HEK293 (cell line): ENCODE measurements around the gene NANS.

Experiments used
- CTCF ChIA-PET: fragments of 350-600 bp; formaldehyde crosslinking; extraction: SDS; loops from one replicate; lab custom pipeline; 2021; ENCODE audit warnings: antibody characterized with exemption; lab: Yijun Ruan, JAX
- POLR2A ChIA-PET: fragments of 300-600 bp; formaldehyde crosslinking; extraction: SDS; loops from one replicate; lab custom pipeline; 2020; ENCODE audit warnings: antibody characterized with exemption, inconsistent platforms; lab: Yijun Ruan, JAX
- H3K27ac ChIP-seq: fragments of 200-500 bp; sonication (Bioruptor generic); 2 replicates; pipeline ENCODE4 v1.5.1; 2014; ENCODE audit warnings: low read depth, low read length, control low read depth, inconsistent platforms; ENCODE audit errors: extremely low read depth
- H3K36me3 ChIP-seq, 2 experiments: fragments of 200-500 bp in 1 of 2; sonication (Bioruptor generic) in 1 of 2; 1 replicate in 1 of 2; 2 replicates in 1 of 2; pipeline ENCODE4 v1.5.1; 2014 to 2017; ENCODE audit warnings: inconsistent platforms in 2 of 2, low read length in 2 of 2; ENCODE audit not compliant: control insufficient read depth in 2 of 2, insufficient read depth in 1 of 2
- H3K4me1 ChIP-seq: fragments of 200-500 bp; sonication (Bioruptor generic); 2 replicates; pipeline ENCODE4 v1.5.1; 2014; ENCODE audit warnings: mild to moderate bottlenecking, low read length, inconsistent platforms; ENCODE audit not compliant: control insufficient read depth, insufficient read depth
- H3K4me3 ChIP-seq: 2 replicates; pipeline ENCODE4 v1.5.1; 2011; ENCODE audit warnings: low read depth, mild to moderate bottlenecking, control low read depth, low read length, moderate library complexity
- H3K9me3 ChIP-seq: fragments of 200-500 bp; sonication (Bioruptor generic); 2 replicates; pipeline ENCODE4 v1.5.1; 2014; ENCODE audit warnings: low read depth, low read length, inconsistent platforms; ENCODE audit not compliant: control insufficient read depth, insufficient read depth
- AEBP2 ChIP-seq: fragments of 450-650 bp; formaldehyde crosslinking; IDR thresholded peaks from 2 replicates; pipeline ENCODE4 v1.5.1; 2016; ENCODE audit warnings: missing biosample characterization, missing genetic modification characterization, borderline replicate concordance
- GLIS1 ChIP-seq: fragments of 450-650 bp; formaldehyde crosslinking; IDR thresholded peaks from 2 replicates; pipeline ENCODE4 v1.5.1; 2016; ENCODE audit warnings: missing biosample characterization, missing genetic modification characterization
- MEIS1 ChIP-seq: sonication (generic); formaldehyde crosslinking; IDR thresholded peaks from 2 replicates; pipeline ENCODE4 v1.8.1; 2022; ENCODE audit warnings: missing genetic modification reagents, mild to moderate bottlenecking, borderline replicate concordance
- PRDM6 ChIP-seq: fragments of 450-650 bp; formaldehyde crosslinking; IDR thresholded peaks from 2 replicates; pipeline ENCODE4 v1.5.1; 2017; ENCODE audit warnings: missing biosample characterization, missing genetic modification characterization
- TRIM28 ChIP-seq: IDR thresholded peaks from 2 replicates; pipeline ENCODE4 v1.6.1; 2011; ENCODE audit warnings: low read length, control low read depth, borderline replicate concordance
- ZBTB17 ChIP-seq: fragments of 450-650 bp; formaldehyde crosslinking; IDR thresholded peaks from 2 replicates; pipeline ENCODE4 v1.5.1; 2016; ENCODE audit warnings: missing biosample characterization, missing genetic modification characterization
- ZNF16 ChIP-seq: fragments of 450-650 bp; formaldehyde crosslinking; IDR thresholded peaks from 2 replicates; pipeline ENCODE4 v1.5.1; 2016; ENCODE audit warnings: low read depth, missing biosample characterization, missing genetic modification characterization
- ZNF202 ChIP-seq: fragments of 450-650 bp; formaldehyde crosslinking; IDR thresholded peaks from 2 replicates; pipeline ENCODE4 v1.5.1; 2016; ENCODE audit warnings: missing biosample characterization, missing genetic modification characterization, borderline replicate concordance
- ZNF211 ChIP-seq: fragments of 450-650 bp; formaldehyde crosslinking; IDR thresholded peaks from 2 replicates; pipeline ENCODE4 v1.5.1; 2016; ENCODE audit warnings: low read depth, missing biosample characterization, missing genetic modification characterization
- ZNF248 ChIP-seq: fragments of 450-650 bp; formaldehyde crosslinking; IDR thresholded peaks from 2 replicates; pipeline ENCODE4 v1.5.1; 2017; ENCODE audit warnings: missing biosample characterization, missing genetic modification characterization
- ZNF292 ChIP-seq: fragments of 450-650 bp; formaldehyde crosslinking; IDR thresholded peaks from 2 replicates; pipeline ENCODE4 v1.5.1; 2016; ENCODE audit warnings: low read depth, missing biosample characterization, missing genetic modification characterization, borderline replicate concordance
- ZNF311 ChIP-seq: fragments of 450-650 bp; formaldehyde crosslinking; IDR thresholded peaks from 2 replicates; pipeline ENCODE4 v1.5.1; 2017; ENCODE audit warnings: missing biosample characterization, missing genetic modification characterization, borderline replicate concordance
- ZNF324 ChIP-seq: fragments of 450-650 bp; formaldehyde crosslinking; IDR thresholded peaks from 2 replicates; pipeline ENCODE4 v1.5.1; 2016; ENCODE audit warnings: missing biosample characterization, missing genetic modification characterization
- ZNF394 ChIP-seq: fragments of 450-650 bp; formaldehyde crosslinking; IDR thresholded peaks from 2 replicates; pipeline ENCODE4 v1.5.1; 2016; ENCODE audit warnings: missing biosample characterization, missing genetic modification characterization, mild to moderate bottlenecking, moderate library complexity, borderline replicate concordance
- ZNF416 ChIP-seq: fragments of 450-650 bp; formaldehyde crosslinking; IDR thresholded peaks from 2 replicates; pipeline ENCODE4 v1.5.1; 2016; ENCODE audit warnings: missing biosample characterization, missing genetic modification characterization
- ZNF433 ChIP-seq: fragments of 450-650 bp; formaldehyde crosslinking; IDR thresholded peaks from 2 replicates; pipeline ENCODE4 v1.5.1; 2016; ENCODE audit warnings: missing biosample characterization, missing genetic modification characterization, low read depth
- ZNF449 ChIP-seq: fragments of 450-650 bp; formaldehyde crosslinking; IDR thresholded peaks from 2 replicates; pipeline ENCODE4 v1.5.1; 2017; ENCODE audit warnings: missing biosample characterization, mild to moderate bottlenecking, missing genetic modification characterization, moderate library complexity
- ZNF473 ChIP-seq: fragments of 450-650 bp; formaldehyde crosslinking; IDR thresholded peaks from 2 replicates; pipeline ENCODE4 v1.5.1; 2017; ENCODE audit warnings: missing biosample characterization, missing genetic modification characterization
- ZNF501 ChIP-seq: fragments of 450-650 bp; formaldehyde crosslinking; IDR thresholded peaks from 2 replicates; pipeline ENCODE4 v1.5.1; 2016; ENCODE audit warnings: missing biosample characterization, missing genetic modification characterization
- ZNF530 ChIP-seq: fragments of 450-650 bp; formaldehyde crosslinking; IDR thresholded peaks from 2 replicates; pipeline ENCODE4 v1.5.1; 2016; ENCODE audit warnings: low read depth, missing biosample characterization, missing genetic modification characterization
- ZNF626 ChIP-seq: fragments of 450-650 bp; sonication (Bioruptor Pico); formaldehyde crosslinking; IDR thresholded peaks from 2 replicates; pipeline ENCODE4 v1.5.1; 2018; ENCODE audit warnings: missing biosample characterization, missing genetic modification characterization, inconsistent platforms
- ZNF629 ChIP-seq: fragments of 450-650 bp; formaldehyde crosslinking; IDR thresholded peaks from 2 replicates; pipeline ENCODE4 v1.5.1; 2017; ENCODE audit warnings: missing biosample characterization, missing genetic modification characterization
- ZSCAN16 ChIP-seq: fragments of 450-650 bp; formaldehyde crosslinking; IDR thresholded peaks from 2 replicates; pipeline ENCODE4 v1.5.1; 2016; ENCODE audit warnings: missing biosample characterization, missing genetic modification characterization
- ZSCAN18 ChIP-seq: fragments of 450-650 bp; formaldehyde crosslinking; IDR thresholded peaks from 2 replicates; pipeline ENCODE4 v1.5.1; 2016; ENCODE audit warnings: missing biosample characterization, missing genetic modification characterization

The NANS gene

GRCh38 chr9:98096091-98096490, 39.6 kb downstream of the NANS start:
- TF ChIP-seq ZNF501 (tag by site-specific recombination) (no peak), ZNF629 (tag by site-specific recombination) (no peak), MEIS1 (CRISPR knock-in tag) (no peak), ZNF473 (tag by site-specific recombination) (no peak)
- POLR2A ChIA-PET = no interaction called here
- H3K9me3 ChIP-seq = no peaks in the 10 kb centered on the region
- H3K4me1 ChIP-seq = no peaks in the 10 kb centered on the region
- CTCF ChIA-PET = no interaction called here
- H3K4me3 ChIP-seq = no peak overlapping the region
- no peak overlapping the region for H3K27ac ChIP-seq
- peaks cover 0 to 47% of the 10 kb centered on the region in 2 experiments; a peak in 2 of 3 replicates for H3K36me3 ChIP-seq

- Histone ChIP-seq H3K9me3 (no peaks in the 10 kb centered on the region), H3K4me1 (no peaks in the 10 kb centered on the region)
These were observed 41.3 kb downstream of the NANS start for GRCh38 chr9:98097836-98098235.

GRCh38 chr9:98099346-98099745, 42.8 kb downstream of the NANS start:
- Histone ChIP-seq H3K36me3 (peaks cover 0 to 43% of the 10 kb centered on the region in 2 experiments; a peak in 2 of 3 replicates), H3K9me3 (no peaks in the 10 kb centered on the region), H3K4me3 (no peak overlapping the region), H3K27ac (no peak overlapping the region), H3K4me1 (no peaks in the 10 kb centered on the region)
- POLR2A ChIA-PET = no interaction called here
- CTCF ChIA-PET = no interaction called here
- TF ChIP-seq ZNF530 (tag by site-specific recombination) (no peak), ZNF211 (tag by site-specific recombination) (no peak), ZSCAN18 (tag by site-specific recombination) (no peak), TRIM28 (no peak), ZNF311 (no peak), ZNF248 (tag by site-specific recombination) (no peak), ZNF16 (tag by site-specific recombination) (no peak), ZNF202 (no peak), AEBP2 (tag by site-specific recombination) (no peak), ZNF433 (tag by site-specific recombination) (no peak), ZSCAN16 (tag by site-specific recombination) (no peak), ZNF394 (no peak), ZBTB17 (tag by site-specific recombination) (no peak), ZNF324 (tag by site-specific recombination) (no peak), GLIS1 (tag by site-specific recombination) (no peak), ZNF449 (tag by site-specific recombination) (no peak), ZNF292 (tag by site-specific recombination) (no peak)

More at GRCh38 chr9:98097836-98098235, 41.3 kb downstream of the NANS start:
- CTCF ChIA-PET = interaction anchor here (0.7 to 1.2 kb wide), 2 partner anchors 23 to 42 kb away, joined by 3 to 4 read pairs; partner anchors contain the start of gene NANS
- POLR2A ChIA-PET = interaction anchor here (0.5 kb wide), 1 partner anchor 159 kb away, joined by 4 read pairs; no protein-coding TSS in a partner anchor
- no peak overlapping the region for H3K4me3 ChIP-seq
- TF ChIP-seq PRDM6 (tag by site-specific recombination) (no peak), ZNF626 (no peak), ZNF416 (tag by site-specific recombination) (no peak)
- TF ChIP-seq, all 188 proteins: peak for 0
- peaks cover 0 to 47% of the 10 kb centered on the region in 2 experiments; a peak in 2 of 3 replicates for H3K36me3 ChIP-seq
- H3K27ac ChIP-seq = no peak overlapping the region
